Measurements from ENCODE around the gene C19orf47.
"Not testable (repeated sequence)": the region's sequence is repeated elsewhere in the genome, so short reads cannot be mapped to it uniquely, and the experiment has no call there.

The C19orf47 gene

GRCh38 chr19:40383668-40384248, 35.6 kb upstream of the C19orf47 start:
- Mint-ChIP-seq H3K27ac (no peak overlapping the region), H3K36me3 (ENCODE audit: low read depth) (no peaks in the 10 kb centered on the region), H3K9me3 (no peaks in the 10 kb centered on the region), H3K4me3 (no peak overlapping the region), H3K27me3 (ENCODE audit: low read depth) (peaks cover 2% of the 10 kb centered on the region), H3K4me1 (ENCODE audit: low read depth) (no peaks in the 10 kb centered on the region)
- DNase-seq (ENCODE audit: low spot score): no peak

- Mint-ChIP-seq H3K4me1 (ENCODE audit: low read depth) (no peaks in the 10 kb centered on the region), H3K36me3 (ENCODE audit: low read depth) (no peaks in the 10 kb centered on the region), H3K27ac (no peak overlapping the region), H3K9me3 (no peaks in the 10 kb centered on the region), H3K4me3 (no peak overlapping the region), H3K27me3 (ENCODE audit: low read depth) (peaks cover 2% of the 10 kb centered on the region)
- no peak for DNase-seq (ENCODE audit: low spot score)
These were observed 33.1 kb upstream of the C19orf47 start for GRCh38 chr19:40381321-40381720.

- no peaks in the 10 kb centered on the region for H3K9me3 Mint-ChIP-seq
- H3K27ac Mint-ChIP-seq: no peak overlapping the region
- no peaks in the 10 kb centered on the region for H3K4me1 Mint-ChIP-seq (ENCODE audit: low read depth)
- peaks cover 1% of the 10 kb centered on the region for H3K27me3 Mint-ChIP-seq (ENCODE audit: low read depth)
- H3K4me3 Mint-ChIP-seq: no peak overlapping the region
- no peak for DNase-seq (ENCODE audit: low spot score)
- no peaks in the 10 kb centered on the region for H3K36me3 Mint-ChIP-seq (ENCODE audit: low read depth)
These were observed 32.2 kb upstream of the C19orf47 start for GRCh38 chr19:40380199-40381037.

GRCh38 chr19:40379446-40380198, 31.4 kb upstream of the C19orf47 start:
- DNase-seq (ENCODE audit: low spot score): no peak
- H3K9me3 Mint-ChIP-seq: no peaks in the 10 kb centered on the region
- peaks cover 3% of the 10 kb centered on the region for H3K4me1 Mint-ChIP-seq (ENCODE audit: low read depth)
- no peak overlapping the region for H3K27ac Mint-ChIP-seq
- H3K4me3 Mint-ChIP-seq: no peak overlapping the region
- H3K36me3 Mint-ChIP-seq (ENCODE audit: low read depth): no peaks in the 10 kb centered on the region
- H3K27me3 Mint-ChIP-seq (ENCODE audit: low read depth): no peaks in the 10 kb centered on the region

GRCh38 chr19:40378509-40378908, 30.3 kb upstream of the C19orf47 start:
- Mint-ChIP-seq H3K27me3 (ENCODE audit: low read depth) (no peaks in the 10 kb centered on the region), H3K36me3 (ENCODE audit: low read depth) (no peaks in the 10 kb centered on the region), H3K4me3 (no peak overlapping the region), H3K4me1 (ENCODE audit: low read depth) (peaks cover 3% of the 10 kb centered on the region), H3K27ac (no peak overlapping the region), H3K9me3 (no peaks in the 10 kb centered on the region)
- DNase-seq (ENCODE audit: low spot score): no peak

GRCh38 chr19:40377876-40378385, 29.7 kb upstream of the C19orf47 start:
- H3K4me3 Mint-ChIP-seq: no peak overlapping the region
- H3K36me3 Mint-ChIP-seq (ENCODE audit: low read depth): no peaks in the 10 kb centered on the region
- DNase-seq (ENCODE audit: low spot score): no peak
- no peaks in the 10 kb centered on the region for H3K9me3 Mint-ChIP-seq
- H3K4me1 Mint-ChIP-seq (ENCODE audit: low read depth): peaks cover 3% of the 10 kb centered on the region
- H3K27me3 Mint-ChIP-seq (ENCODE audit: low read depth): no peaks in the 10 kb centered on the region
- no peak overlapping the region for H3K27ac Mint-ChIP-seq

- Mint-ChIP-seq H3K27me3 (ENCODE audit: low read depth) (no peaks in the 10 kb centered on the region), H3K36me3 (ENCODE audit: low read depth) (no peaks in the 10 kb centered on the region), H3K4me1 (ENCODE audit: low read depth) (peaks cover 3% of the 10 kb centered on the region), H3K27ac (no peak overlapping the region), H3K4me3 (no peak overlapping the region), H3K9me3 (no peaks in the 10 kb centered on the region)
- DNase-seq (ENCODE audit: low spot score): no peak
These were observed 28.2 kb upstream of the C19orf47 start for GRCh38 chr19:40376286-40376862.

- Mint-ChIP-seq H3K27ac (no peak overlapping the region), H3K27me3 (ENCODE audit: low read depth) (no peaks in the 10 kb centered on the region), H3K9me3 (no peaks in the 10 kb centered on the region), H3K4me3 (no peak overlapping the region), H3K4me1 (ENCODE audit: low read depth) (peaks cover 3% of the 10 kb centered on the region), H3K36me3 (ENCODE audit: low read depth) (no peaks in the 10 kb centered on the region)
- no peak for DNase-seq (ENCODE audit: low spot score)
These were observed 25.9 kb upstream of the C19orf47 start for GRCh38 chr19:40374084-40374483.

GRCh38 chr19:40371802-40372122, 23.6 kb upstream of the C19orf47 start:
- Mint-ChIP-seq H3K4me3 (no peak overlapping the region), H3K27ac (no peak overlapping the region), H3K36me3 (ENCODE audit: low read depth) (peaks cover 4% of the 10 kb centered on the region), H3K9me3 (no peaks in the 10 kb centered on the region), H3K27me3 (ENCODE audit: low read depth) (no peaks in the 10 kb centered on the region), H3K4me1 (ENCODE audit: low read depth) (peaks cover 3% of the 10 kb centered on the region)
- DNase-seq (ENCODE audit: low spot score): no peak

- Mint-ChIP-seq H3K27me3 (ENCODE audit: low read depth) (no peaks in the 10 kb centered on the region), H3K4me1 (ENCODE audit: low read depth) (peaks cover 3% of the 10 kb centered on the region), H3K36me3 (ENCODE audit: low read depth) (peaks cover 4% of the 10 kb centered on the region), H3K9me3 (no peaks in the 10 kb centered on the region), H3K27ac (no peak overlapping the region), H3K4me3 (no peak overlapping the region)
- no peak for DNase-seq (ENCODE audit: low spot score)
These were observed 23.0 kb upstream of the C19orf47 start for GRCh38 chr19:40370997-40371801.

GRCh38 chr19:40370253-40370652, 22.1 kb upstream of the C19orf47 start:
- not testable (repeated sequence) for H3K27me3 Mint-ChIP-seq (ENCODE audit: low read depth); DNase-seq (ENCODE audit: low spot score); H3K9me3 Mint-ChIP-seq; H3K27ac Mint-ChIP-seq; H3K36me3 Mint-ChIP-seq (ENCODE audit: low read depth); H3K4me3 Mint-ChIP-seq; H3K4me1 Mint-ChIP-seq (ENCODE audit: low read depth)

GRCh38 chr19:40369797-40370196, 21.6 kb upstream of the C19orf47 start:
- DNase-seq (ENCODE audit: low spot score): no peak
- Mint-ChIP-seq H3K4me1 (ENCODE audit: low read depth) (peaks cover 6% of the 10 kb centered on the region), H3K9me3 (no peaks in the 10 kb centered on the region), H3K36me3 (ENCODE audit: low read depth) (peaks cover 7% of the 10 kb centered on the region), H3K4me3 (no peak overlapping the region), H3K27ac (no peak overlapping the region), H3K27me3 (ENCODE audit: low read depth) (no peaks in the 10 kb centered on the region)

GRCh38 chr19:40367577-40368434, 19.6 kb upstream of the C19orf47 start:
- no peak for DNase-seq (ENCODE audit: low spot score)
- no peak overlapping the region for H3K27ac Mint-ChIP-seq
- H3K4me3 Mint-ChIP-seq: no peak overlapping the region
- peaks cover 7% of the 10 kb centered on the region for H3K36me3 Mint-ChIP-seq (ENCODE audit: low read depth)
- no peaks in the 10 kb centered on the region for H3K27me3 Mint-ChIP-seq (ENCODE audit: low read depth)
- peaks cover 11% of the 10 kb centered on the region for H3K4me1 Mint-ChIP-seq (ENCODE audit: low read depth)
- no peaks in the 10 kb centered on the region for H3K9me3 Mint-ChIP-seq

All from T-helper 2 cell treated with Interferon-gamma antibody and Interleukin-4, amounts not matched to agents 5 μg/mL and 100 μg/mL, for 36 hours (primary cell).